Omental fat pad (tissue), 4 donors: ENCODE data around the gene ARHGAP44. TPM values are rescaled to one million over a fixed set of nuclear protein-coding genes. Genes with fewer than 3 reads are reported as not detected.
A peak's percentile ranks its signal among the peaks of the same experiment; 100 is the strongest.

Experiments
- ATAC-seq: fragments of 150-250 bp; one replicate; pipeline ENCODE4 v1.9.1; 2016; ENCODE audit warnings: mild to moderate bottlenecking, moderate library complexity; ENCODE audit not compliant: low FRiP score
- DNase-seq: peaks from one replicate; pipeline ENCODE4 v3.0.0-alpha.2; 2019; ENCODE audit warnings: low spot score
- total RNA-seq, 4 donors: library from RNA; depleted of rRNA; stranded (reverse); fragments of >200 nt; gene quantifications; one replicate each; pipeline ENCODE4 v1.1.0, GENCODE V29; 2016
- TF ChIP-seq, protein P1 (sequence below), 3 donors: fragments of 450-650 bp; IDR thresholded peaks; one replicate each; pipeline ENCODE4 v1.5.1; 2016 to 2017; ENCODE audit warnings: antibody characterized with exemption in 3 of 3, mild to moderate bottlenecking in 3 of 3, moderate library complexity in 2 of 3

The ARHGAP44 gene
- total RNA-seq, 4 donors from 2014 or later = 3.6 to 22.5 (median 7.2) TPM

- no peak for DNase-seq
- TF ChIP-seq, protein P1, sequence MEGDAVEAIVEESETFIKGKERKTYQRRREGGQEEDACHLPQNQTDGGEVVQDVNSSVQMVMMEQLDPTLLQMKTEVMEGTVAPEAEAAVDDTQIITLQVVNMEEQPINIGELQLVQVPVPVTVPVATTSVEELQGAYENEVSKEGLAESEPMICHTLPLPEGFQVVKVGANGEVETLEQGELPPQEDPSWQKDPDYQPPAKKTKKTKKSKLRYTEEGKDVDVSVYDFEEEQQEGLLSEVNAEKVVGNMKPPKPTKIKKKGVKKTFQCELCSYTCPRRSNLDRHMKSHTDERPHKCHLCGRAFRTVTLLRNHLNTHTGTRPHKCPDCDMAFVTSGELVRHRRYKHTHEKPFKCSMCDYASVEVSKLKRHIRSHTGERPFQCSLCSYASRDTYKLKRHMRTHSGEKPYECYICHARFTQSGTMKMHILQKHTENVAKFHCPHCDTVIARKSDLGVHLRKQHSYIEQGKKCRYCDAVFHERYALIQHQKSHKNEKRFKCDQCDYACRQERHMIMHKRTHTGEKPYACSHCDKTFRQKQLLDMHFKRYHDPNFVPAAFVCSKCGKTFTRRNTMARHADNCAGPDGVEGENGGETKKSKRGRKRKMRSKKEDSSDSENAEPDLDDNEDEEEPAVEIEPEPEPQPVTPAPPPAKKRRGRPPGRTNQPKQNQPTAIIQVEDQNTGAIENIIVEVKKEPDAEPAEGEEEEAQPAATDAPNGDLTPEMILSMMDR (IDR thresholded peaks at IDR 0.05) = no peak
- no peak for ATAC-seq
These were observed 26.4 kb downstream of the ARHGAP44 start for GRCh38 chr17:12815642-12816141.

DNA sequence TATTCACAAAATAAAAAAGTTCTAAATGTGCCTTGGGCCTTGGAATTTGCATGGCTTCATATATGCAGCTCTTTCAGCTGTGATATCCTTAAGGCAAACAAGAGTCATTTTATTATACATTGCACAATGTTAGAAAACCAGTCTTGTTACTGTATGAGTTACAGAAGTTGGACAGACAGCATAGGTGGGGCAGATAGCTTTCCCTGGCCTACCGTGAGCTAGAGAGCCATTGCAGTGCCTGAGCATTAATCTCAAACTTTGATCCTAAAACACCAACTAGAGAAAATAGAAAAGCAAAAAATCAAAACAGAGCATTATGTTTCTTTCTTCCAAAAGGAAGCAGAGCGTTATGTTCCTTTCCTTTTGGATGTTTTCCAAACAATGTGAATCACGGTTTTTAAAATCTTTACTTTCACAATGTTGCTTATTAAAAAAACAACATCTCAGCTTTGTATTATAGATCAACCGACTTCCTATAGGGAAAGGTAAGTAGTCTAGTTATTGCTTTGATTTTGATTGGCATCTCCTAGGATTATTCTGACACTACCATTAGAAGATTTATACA, 32.2 kb downstream of the ARHGAP44 start:
- ATAC-seq = peak; percentile 62
- TF ChIP-seq, protein P1 (IDR thresholded peaks at IDR 0.05) = no peak
- no peak for DNase-seq

DNA sequence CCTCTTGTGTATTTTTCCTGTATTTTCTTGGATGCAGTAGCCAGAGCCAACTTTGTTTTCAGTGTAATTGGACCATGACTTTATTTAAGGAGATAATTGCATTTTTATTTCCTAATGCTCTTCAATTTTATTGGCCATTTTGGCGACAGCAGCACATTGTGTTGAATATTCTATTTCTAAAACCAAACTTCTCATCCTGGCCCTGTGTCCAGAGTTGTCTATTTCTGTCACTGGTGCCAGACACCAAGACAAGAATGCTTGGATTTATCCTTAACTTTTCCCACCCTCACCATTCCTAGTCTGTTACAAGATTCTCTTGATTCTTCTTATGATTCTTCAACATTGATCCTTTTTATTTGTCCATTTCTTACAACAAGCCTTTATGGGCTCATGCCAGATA, 37.1 kb downstream of the ARHGAP44 start:
- TF ChIP-seq, protein P1 (IDR thresholded peaks at IDR 0.05) = no peak
- ATAC-seq = no peak
- no peak for DNase-seq

DNA sequence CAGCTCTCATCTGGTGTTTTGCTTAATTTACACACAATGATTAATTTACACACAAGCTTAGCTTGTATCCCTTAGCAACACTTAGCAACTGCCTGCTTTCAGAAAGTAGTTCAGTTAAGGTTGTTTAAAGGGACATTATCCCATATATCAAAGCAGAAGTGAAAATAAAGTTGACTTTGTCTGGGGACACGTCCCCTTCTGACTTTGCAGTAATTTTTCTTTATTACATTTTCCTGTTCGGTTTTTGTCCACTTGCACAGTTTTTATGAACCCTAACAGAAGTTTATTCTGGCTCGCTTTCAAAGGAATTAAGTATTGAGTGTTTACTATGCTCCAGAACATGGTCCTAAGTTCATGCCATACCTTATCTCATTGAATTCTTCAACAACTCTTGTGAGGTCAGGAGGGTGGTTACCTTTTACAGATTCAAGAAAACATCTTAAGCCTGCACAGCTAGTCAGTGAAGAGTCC, 41.5 kb downstream of the ARHGAP44 start:
- TF ChIP-seq, protein P1 (IDR thresholded peaks at IDR 0.05) = no peak
- no peak for ATAC-seq
- DNase-seq = no peak

GRCh38 chr17:12831839-12832238, 42.5 kb downstream of the ARHGAP44 start:
- TF ChIP-seq, protein P1 (IDR thresholded peaks at IDR 0.05) = no peak
- DNase-seq = no peak
- no peak for ATAC-seq

DNA sequence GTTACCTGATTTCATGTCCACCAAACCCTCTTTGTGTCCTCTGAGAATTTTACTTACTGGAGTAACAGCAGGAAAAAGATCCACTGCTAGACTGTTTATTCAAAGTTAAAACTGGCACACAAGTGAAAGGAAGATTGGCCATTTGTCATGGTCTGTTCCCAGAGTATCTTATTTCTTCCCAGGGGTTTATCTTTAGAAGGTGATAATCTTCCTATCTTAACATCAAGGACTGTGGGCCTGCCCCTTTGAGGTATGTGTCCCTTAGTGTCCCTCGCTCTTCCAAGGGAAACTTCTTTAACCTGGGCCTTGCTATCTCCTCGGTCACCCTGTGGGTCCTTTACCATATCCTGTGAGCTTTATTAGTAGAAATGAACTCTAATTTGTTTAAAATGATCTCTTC, 49.7 kb downstream of the ARHGAP44 start:
- DNase-seq (no peak), ATAC-seq (no peak)
- TF ChIP-seq, protein P1 (IDR thresholded peaks at IDR 0.05) = no peak

DNA sequence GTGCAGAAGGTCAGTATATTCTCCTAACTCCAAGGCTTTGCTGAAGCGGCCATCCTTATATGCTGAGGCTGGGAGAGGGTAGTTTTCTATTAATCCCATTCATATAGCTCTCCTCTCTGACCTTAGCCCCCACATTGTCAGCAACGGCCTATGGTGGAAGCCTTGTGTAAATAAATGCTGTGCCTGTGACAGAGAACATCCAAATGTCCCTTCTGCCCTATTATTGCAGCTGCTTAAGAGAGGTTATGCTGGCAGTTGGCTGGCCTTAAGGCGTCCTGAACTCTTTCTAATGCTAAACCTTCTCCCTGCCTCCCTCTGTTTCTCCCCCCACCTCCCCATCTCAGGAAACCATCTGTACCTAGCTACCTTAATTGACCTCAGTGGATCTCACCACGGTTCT, 53.6 kb downstream of the ARHGAP44 start:
- DNase-seq = no peak
- TF ChIP-seq, protein P1 (IDR thresholded peaks at IDR 0.05) = no peak

More for the DNA sequence above, 53.6 kb downstream of the ARHGAP44 start:
- ATAC-seq = no peak
